ENCODE results near the gene CAMK1D.

DNA sequence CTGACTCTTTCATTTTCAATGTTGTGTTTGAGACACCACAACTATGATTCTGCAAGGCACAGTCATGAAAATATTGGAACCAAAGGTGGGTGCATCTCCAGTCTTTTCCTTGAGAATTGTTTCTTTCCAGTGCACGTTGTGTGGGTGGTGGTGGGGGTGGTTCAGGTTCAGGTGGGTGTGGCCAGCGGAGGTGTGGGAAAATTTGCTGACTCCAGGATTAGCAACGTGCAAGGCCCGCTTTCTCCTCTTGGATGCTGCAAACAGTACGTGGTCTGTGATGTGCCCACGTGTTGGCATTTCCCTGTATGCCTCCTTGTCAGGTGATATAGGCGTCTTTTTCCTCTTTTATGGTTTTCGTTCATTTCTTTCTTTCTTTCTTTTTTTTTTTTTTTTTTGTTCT, 59.1 kb downstream of the CAMK1D start:
- TF ChIP-seq POLR2A (IDR thresholded peaks at IDR 0.05), result no peak
- TF ChIP-seq, protein P1, sequence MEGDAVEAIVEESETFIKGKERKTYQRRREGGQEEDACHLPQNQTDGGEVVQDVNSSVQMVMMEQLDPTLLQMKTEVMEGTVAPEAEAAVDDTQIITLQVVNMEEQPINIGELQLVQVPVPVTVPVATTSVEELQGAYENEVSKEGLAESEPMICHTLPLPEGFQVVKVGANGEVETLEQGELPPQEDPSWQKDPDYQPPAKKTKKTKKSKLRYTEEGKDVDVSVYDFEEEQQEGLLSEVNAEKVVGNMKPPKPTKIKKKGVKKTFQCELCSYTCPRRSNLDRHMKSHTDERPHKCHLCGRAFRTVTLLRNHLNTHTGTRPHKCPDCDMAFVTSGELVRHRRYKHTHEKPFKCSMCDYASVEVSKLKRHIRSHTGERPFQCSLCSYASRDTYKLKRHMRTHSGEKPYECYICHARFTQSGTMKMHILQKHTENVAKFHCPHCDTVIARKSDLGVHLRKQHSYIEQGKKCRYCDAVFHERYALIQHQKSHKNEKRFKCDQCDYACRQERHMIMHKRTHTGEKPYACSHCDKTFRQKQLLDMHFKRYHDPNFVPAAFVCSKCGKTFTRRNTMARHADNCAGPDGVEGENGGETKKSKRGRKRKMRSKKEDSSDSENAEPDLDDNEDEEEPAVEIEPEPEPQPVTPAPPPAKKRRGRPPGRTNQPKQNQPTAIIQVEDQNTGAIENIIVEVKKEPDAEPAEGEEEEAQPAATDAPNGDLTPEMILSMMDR (IDR thresholded peaks at IDR 0.05), result no peak
